Measurements from ENCODE around the gene CLEC10A.
"Not testable (repeated sequence)": the region's sequence is repeated elsewhere in the genome, so short reads cannot be mapped to it uniquely, and the experiment has no call there.

Gene CLEC10A

GRCh38 chr17:7068268-7068667, 11.8 kb downstream of the CLEC10A start:
- DNase-seq = no peak

- DNase-seq = no peak
Measured at GRCh38 chr17:7067198-7067597, 12.9 kb downstream of the CLEC10A start.

- no peak for DNase-seq
Measured at GRCh38 chr17:7064261-7064660, 15.8 kb downstream of the CLEC10A start.

- DNase-seq = no peak
Measured at GRCh38 chr17:7063518-7064094, 16.4 kb downstream of the CLEC10A start.

GRCh38 chr17:7060165-7060891, 19.7 kb downstream of the CLEC10A start:
- DNase-seq = no peak

GRCh38 chr17:7058831-7059447, 21.1 kb downstream of the CLEC10A start:
- DNase-seq = no peak

- no peak for DNase-seq
Measured at GRCh38 chr17:7056386-7056785, 23.7 kb downstream of the CLEC10A start.

GRCh38 chr17:7050583-7050982, 29.5 kb downstream of the CLEC10A start:
- not testable (repeated sequence) for DNase-seq

- no peak for DNase-seq
Measured at GRCh38 chr17:7048968-7049367, 31.1 kb downstream of the CLEC10A start.

GRCh38 chr17:7047566-7047965, 32.5 kb downstream of the CLEC10A start:
- DNase-seq = no peak

GRCh38 chr17:7046725-7047397, 33.2 kb downstream of the CLEC10A start:
- not testable (repeated sequence) for DNase-seq

GRCh38 chr17:7046127-7046724, 33.8 kb downstream of the CLEC10A start:
- DNase-seq = no peak

- DNase-seq = no peak
Measured at GRCh38 chr17:7045492-7046126, 34.4 kb downstream of the CLEC10A start.

- DNase-seq = no peak
Measured at GRCh38 chr17:7043497-7044198, 36.4 kb downstream of the CLEC10A start, which contains the start of gene SLC16A11. Gene SLC16A11, minus strand, starts transcription at chr17:7044092. Its CDS starts 579 bp downstream, at chr17:7043513.

- DNase-seq = no peak
Measured at GRCh38 chr17:7043182-7043496, 36.9 kb downstream of the CLEC10A start.

GRCh38 chr17:7042501-7043181, 37.4 kb downstream of the CLEC10A start:
- DNase-seq = no peak

GRCh38 chr17:7041607-7042500, 38.2 kb downstream of the CLEC10A start:
- DNase-seq = no peak

- DNase-seq = no peak
Measured at GRCh38 chr17:7039832-7040231, 40.2 kb downstream of the CLEC10A start.

GRCh38 chr17:7038025-7038862, 41.8 kb downstream of the CLEC10A start:
- no peak for DNase-seq
